K562 (cell line): Measurements from ENCODE around the gene ABHD17C. TPM values are rescaled to one million over a fixed set of nuclear protein-coding genes. Genes with fewer than 3 reads are reported as not detected.
A peak's percentile ranks its signal among the peaks of the same experiment; 100 is the strongest.

Experiments used
- ATAC-seq: fragments of 200-7000 bp; cut with Tn5 transposase; 3 replicates; pipeline ENCODE4 v1.9.1; 2020; ENCODE audit warnings: moderate library complexity
- BruUV-seq: library from RNA; stranded (reverse); fragments of 400-500 nt; replicated peaks from 2 replicates; lab custom pipeline; 2021; lab: Mats Ljungman, UMichigan
- CTCF ChIA-PET: fragments of 300-600 bp; formaldehyde crosslinking; extraction: SDS; loops from one replicate; lab custom pipeline; 2021; ENCODE audit warnings: low intra/inter-chr PET ratio; lab: Yijun Ruan, JAX
- POLR2A ChIA-PET: fragments of 300-600, 350-650 bp; sonication (Branson Sonifier 250); formaldehyde crosslinking; extraction: SDS; loops from one replicate; lab custom pipeline; 2021; ENCODE audit warnings: antibody characterized with exemption, inconsistent platforms; lab: Yijun Ruan, JAX
- DNase-seq, 4 experiments: peaks; one replicate each; pipeline versions ENCODE4 v3.0.0 to v3.0.0-alpha.2; 2011 to 2018; ENCODE audit warnings: low spot score in 3 of 4, mixed read lengths in 3 of 4; ENCODE audit errors: extremely low read depth in 1 of 4
- FAIRE-seq: peaks from 2 replicates; lab custom pipeline; 2011; peaks lifted over from hg19 to GRCh38; lab: Jason Lieb, UNC
- H2AFZ ChIP-seq: 2 replicates; pipeline ENCODE4 v1.6.0; 2011; ENCODE audit warnings: low read depth, low read length, control low read depth, inconsistent platforms
- H3K27ac ChIP-seq: fragments of 200-600 bp; 3 replicates; pipeline ENCODE4 v1.8.0; 2011; ENCODE audit warnings: low read depth, mild to moderate bottlenecking, control low read depth, inconsistent platforms, low read length, moderate library complexity, mixed read lengths; ENCODE audit errors: extremely low read depth
- H3K27me3 ChIP-seq, 2 experiments: fragments of 300-600 bp in 1 of 2; 2 replicates in 1 of 2; 3 replicates in 1 of 2; pipeline versions ENCODE4 v1.6.0 to v1.8.0; 2011; ENCODE audit warnings: inconsistent platforms in 2 of 2, low read length in 2 of 2, mild to moderate bottlenecking in 1 of 2, mixed read lengths in 1 of 2, moderate library complexity in 1 of 2; ENCODE audit not compliant: control insufficient read depth in 2 of 2, insufficient read depth in 2 of 2
- H3K36me3 ChIP-seq: fragments of 300-600 bp; 3 replicates; pipeline ENCODE4 v1.8.0; 2011; ENCODE audit warnings: mild to moderate bottlenecking, low read length, inconsistent platforms; ENCODE audit not compliant: control insufficient read depth, insufficient read depth
- H3K4me1 ChIP-seq, 2 experiments: fragments of 200-600 bp in 1 of 2; replicated peaks in 1 of 2; 2 replicates in 1 of 2; 3 replicates in 1 of 2; pipeline versions ENCODE4 v1.5.1 to v1.8.0; 2011; ENCODE audit warnings: inconsistent platforms in 2 of 2, low read length in 2 of 2, mild to moderate bottlenecking in 1 of 2, mixed read lengths in 1 of 2, moderate library complexity in 1 of 2; ENCODE audit not compliant: control insufficient read depth in 2 of 2, insufficient read depth in 2 of 2
- H3K4me2 ChIP-seq: 2 replicates; pipeline ENCODE4 v1.6.1; 2011; ENCODE audit warnings: low read length, control low read depth, inconsistent platforms, mixed read lengths; ENCODE audit not compliant: insufficient read depth
- H3K4me3 ChIP-seq: fragments of 200-600 bp; sonication (generic), shearing (Covaris generic); 2 replicates; pipeline ENCODE4 v1.5.1; 2016; ENCODE audit warnings: control low read depth, inconsistent platforms
- H3K79me2 ChIP-seq: fragments of 200-600 bp; 3 replicates; pipeline ENCODE4 v1.8.0; 2011; ENCODE audit warnings: low read length, inconsistent platforms; ENCODE audit not compliant: control insufficient read depth, insufficient read depth
- H3K9ac ChIP-seq, 2 experiments: 2 replicates each; pipeline versions ENCODE4 v1.6.0 to v1.6.1; 2011; ENCODE audit warnings: low read depth in 2 of 2, low read length in 2 of 2, control low read depth in 1 of 2, inconsistent platforms in 1 of 2, mild to moderate bottlenecking in 1 of 2, mixed read lengths in 1 of 2; ENCODE audit not compliant: insufficient read depth in 1 of 2
- H3K9me1 ChIP-seq: one replicate; pipeline ENCODE4 v1.6.0; 2011; ENCODE audit warnings: inconsistent platforms, mild to moderate bottlenecking, low read length, moderate library complexity; ENCODE audit not compliant: control insufficient read depth, insufficient read depth
- H3K9me3 ChIP-seq: replicated peaks from 2 replicates; pipeline ENCODE4 v1.5.1; 2011; ENCODE audit warnings: low read depth, low read length, inconsistent platforms; ENCODE audit not compliant: control insufficient read depth, insufficient read depth
- H4K20me1 ChIP-seq: replicated peaks from 2 replicates; pipeline ENCODE4 v1.6.1; 2011; ENCODE audit warnings: low read length, inconsistent platforms, mixed read lengths; ENCODE audit not compliant: control insufficient read depth, insufficient read depth
- SPI1 ChIP-seq: IDR thresholded peaks from 2 replicates; pipeline ENCODE4 v1.6.1; 2011; ENCODE audit warnings: low read depth, low read length, control low read depth, borderline replicate concordance
- TEAD1 ChIP-seq, 2 experiments: fragments of 450-650 bp in 1 of 2; sonication (generic) in 1 of 2; formaldehyde crosslinking; IDR thresholded peaks; 2 replicates each; pipeline versions ENCODE4 v1.4.0 to v1.8.0; 2020 to 2022; ENCODE audit warnings: mild to moderate bottlenecking in 2 of 2, missing genetic modification reagents in 1 of 2
- TRIM28 ChIP-seq: fragments of 450-650 bp; IDR thresholded peaks from 2 replicates; pipeline ENCODE4 v1.6.1; 2017
- WGBS: fragments of 100-300 bp; shearing (Covaris generic); methylation state at CpG from one replicate; pipeline ENCODE4 v1.1.6; 2016; ENCODE audit warnings: low coverage, mixed read lengths; ENCODE audit not compliant: insufficient coverage; ENCODE audit errors: missing lambda C conversion rate; 5-methylcytosine and 5-hydroxymethylcytosine counted together
- in situ Hi-C: fragments of 300-500 bp; cut with MboI; formaldehyde crosslinking; loops from 4 replicates; pipeline ENCODE4 v1.15.0; 2018; ENCODE audit warnings: inconsistent platforms, mixed read lengths
- intact Hi-C: fragments of 100-400 bp; cut with micrococcal nuclease; formaldehyde crosslinking; loops from 2 replicates; pipeline ENCODE4 v1.14.2; 2022
- polyA plus RNA-seq, 8 experiments: library from polyadenylated mRNA; depleted of rRNA in 4 of 8; stranded (reverse) in 5 of 8; unstranded in 3 of 8; fragments of >200 nt; fragmentation: Nextera tagmentation in 2 of 8; fragmentation: Illumina TruSeq in 1 of 8; extraction: Ambion mirVana in 2 of 8; extraction: Trizol in 1 of 8; gene quantifications; 2 replicates each; pipeline versions ENCODE4 v1.2.1 to v1.2.3, GENCODE V29; 2011 to 2014; ENCODE audit warnings: inconsistent platforms in 1 of 8, missing spikeins in 1 of 8
- total RNA-seq, 7 experiments: library from RNA; depleted of rRNA in 6 of 7; stranded (reverse); fragments of >200 nt in 6 of 7; fragmentation: Illumina TruSeq in 2 of 7; extraction: Trizol in 2 of 7; gene quantifications; 2 replicates each; pipeline versions ENCODE4 v1.2.1 to v1.2.3, GENCODE V29; 2011 to 2021; ENCODE audit warnings: low replicate concordance in 1 of 7

ABHD17C gene
- total and polyA plus RNA-seq, 9 of the 15 experiments (the other 6 are each of a cell fraction or from before 2014, with no cell fraction given) = 0.04 to 0.42 (median 0.19) TPM; not detected in 1

DNA sequence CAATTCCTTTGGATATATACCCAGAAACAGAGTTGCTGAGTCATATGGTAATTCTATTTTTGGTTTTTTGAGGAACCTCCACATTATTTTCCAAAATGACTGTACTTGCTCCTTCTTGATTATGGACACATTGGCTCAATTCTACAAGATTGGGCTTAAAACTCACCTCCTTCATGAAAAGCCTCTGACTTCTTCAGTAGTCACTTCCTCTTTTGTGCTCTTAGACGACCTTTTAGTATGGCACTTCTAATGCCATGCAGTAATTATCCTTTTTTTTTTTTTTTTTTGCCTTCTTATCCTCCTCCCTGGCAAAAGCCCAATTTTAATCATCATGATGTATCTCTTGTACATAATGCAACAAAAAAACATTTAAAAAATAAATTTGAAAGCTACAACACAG is 33.0 kb upstream of the ABHD17C start:
- no TSS peak for BruUV-seq
- DNase-seq (no peak), FAIRE-seq (no peak), ATAC-seq (no peak)
- H3K4me2 ChIP-seq = no peak overlapping the region
- no peaks in the 10 kb centered on the region for H3K36me3 ChIP-seq
- H3K27me3 ChIP-seq = no peaks in the 10 kb centered on the region
- no peaks in the 10 kb centered on the region for H3K9me1 ChIP-seq
- no peaks in the 10 kb centered on the region for H3K9me3 ChIP-seq
- H3K4me3 ChIP-seq = no peak overlapping the region
- no peak overlapping the region for H3K9ac ChIP-seq
- TF ChIP-seq SPI1 (peak; percentile 87), TEAD1 (CRISPR knock-in tag; IDR thresholded peaks at IDR 0.05) (no peak)
- no peaks in the 10 kb centered on the region for H3K4me1 ChIP-seq
- no peaks in the 10 kb centered on the region for H4K20me1 ChIP-seq
- no peak overlapping the region for H3K27ac ChIP-seq
- CTCF ChIA-PET = no interaction called here
- no peak overlapping the region for H2AFZ ChIP-seq
- intact Hi-C loops = no loop called here
- WGBS = 0% methylated on average over 1 of the region's 1 CpG
- H3K79me2 ChIP-seq = no peaks in the 10 kb centered on the region
- POLR2A ChIA-PET = interaction anchor here (0.6 kb wide), 1 partner anchor 303 kb away, joined by 3 read pairs; no protein-coding TSS in a partner anchor
- in situ Hi-C loops = no loop called here

GRCh38 chr15:80662757-80663553 is 32.2 kb upstream of the ABHD17C start:
- Histone ChIP-seq H3K36me3 (no peaks in the 10 kb centered on the region), H3K4me3 (no peak overlapping the region), H3K9ac (no peak overlapping the region), H2AFZ (no peak overlapping the region), H3K4me1 (no peaks in the 10 kb centered on the region), H3K4me2 (no peak overlapping the region), H3K9me3 (no peaks in the 10 kb centered on the region), H4K20me1 (no peaks in the 10 kb centered on the region), H3K27me3 (no peaks in the 10 kb centered on the region), H3K79me2 (no peaks in the 10 kb centered on the region), H3K27ac (no peak overlapping the region), H3K9me1 (no peaks in the 10 kb centered on the region)
- FAIRE-seq (no peak), DNase-seq (no peak), ATAC-seq (no peak)
- CTCF ChIA-PET = no interaction called here
- intact Hi-C loops (no loop called here), in situ Hi-C loops (no loop called here)
- 1% methylated on average over 7 of the region's 7 CpGs for WGBS
- BruUV-seq = no TSS peak
- POLR2A ChIA-PET = interaction anchor here (0.6 kb wide), 1 partner anchor 267 kb away, joined by 3 read pairs; no protein-coding TSS in a partner anchor
- no peak for TF ChIP-seq TRIM28
- TF ChIP-seq SPI1 = peak; percentile 61; the same call in 1 of the 2 replicates
